Measurements from ENCODE around the gene GOSR1.

- TF ChIP-seq ATF2 (tag by site-specific recombination; IDR thresholded peaks at IDR 0.05; ENCODE audit: low read depth) (no peak), REST (tag by site-specific recombination; IDR thresholded peaks at IDR 0.05) (no peak)
Observed at GRCh38 chr17:30476726-30477082, 504 bp upstream of the GOSR1 start.

Measured in HEK293 (cell line).